ENCODE results near the gene NRP2. TPM values are rescaled to one million over a fixed set of nuclear protein-coding genes. Genes with fewer than 3 reads are reported as not detected.

NRP2 gene
- total and polyA plus RNA-seq, 2 donors (not counting 1 experiment from before 2014, with no cell fraction given) = 1.8 to 6.8 TPM

GRCh38 chr2:205837663-205838062 is 155.4 kb downstream of the NRP2 start:
- ChIA-PET CTCF (no interaction called here), POLR2A (no interaction called here)
- H3K27ac Mint-ChIP-seq = no peak overlapping the region
- no peak for TF ChIP-seq EZH2 (IDR thresholded peaks at IDR 0.05; ENCODE audit: borderline replicate concordance, insufficient read depth, low read depth, low read length, poor library complexity, severe bottlenecking)
- TF ChIP-seq, protein P1, sequence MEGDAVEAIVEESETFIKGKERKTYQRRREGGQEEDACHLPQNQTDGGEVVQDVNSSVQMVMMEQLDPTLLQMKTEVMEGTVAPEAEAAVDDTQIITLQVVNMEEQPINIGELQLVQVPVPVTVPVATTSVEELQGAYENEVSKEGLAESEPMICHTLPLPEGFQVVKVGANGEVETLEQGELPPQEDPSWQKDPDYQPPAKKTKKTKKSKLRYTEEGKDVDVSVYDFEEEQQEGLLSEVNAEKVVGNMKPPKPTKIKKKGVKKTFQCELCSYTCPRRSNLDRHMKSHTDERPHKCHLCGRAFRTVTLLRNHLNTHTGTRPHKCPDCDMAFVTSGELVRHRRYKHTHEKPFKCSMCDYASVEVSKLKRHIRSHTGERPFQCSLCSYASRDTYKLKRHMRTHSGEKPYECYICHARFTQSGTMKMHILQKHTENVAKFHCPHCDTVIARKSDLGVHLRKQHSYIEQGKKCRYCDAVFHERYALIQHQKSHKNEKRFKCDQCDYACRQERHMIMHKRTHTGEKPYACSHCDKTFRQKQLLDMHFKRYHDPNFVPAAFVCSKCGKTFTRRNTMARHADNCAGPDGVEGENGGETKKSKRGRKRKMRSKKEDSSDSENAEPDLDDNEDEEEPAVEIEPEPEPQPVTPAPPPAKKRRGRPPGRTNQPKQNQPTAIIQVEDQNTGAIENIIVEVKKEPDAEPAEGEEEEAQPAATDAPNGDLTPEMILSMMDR (IDR thresholded peaks at IDR 0.05) = no peak
- intact Hi-C loops (cut with micrococcal nuclease) = no loop called here
- H4K20me1 ChIP-seq (ENCODE audit: control insufficient read depth, insufficient read depth, low read length, poor library complexity, severe bottlenecking) = no peaks in the 10 kb centered on the region
- no peak overlapping the region for H2AFZ ChIP-seq (ENCODE audit: insufficient read depth, low read depth, low read length, poor library complexity, severe bottlenecking)
- no peaks in the 10 kb centered on the region for H3K4me1 ChIP-seq (ENCODE audit: control insufficient read depth in 2 of 2, insufficient read depth in 2 of 2, low read length in 2 of 2)
- H3K79me2 ChIP-seq (ENCODE audit: control insufficient read depth, insufficient read depth, low read length) = no peaks in the 10 kb centered on the region
- DNase-seq (no peak), ATAC-seq (ENCODE audit: low read depth) (no peak)
- no peak overlapping the region for H3K4me2 ChIP-seq (replicated peaks; ENCODE audit: low read depth, low read length, poor library complexity, severe bottlenecking)
- no peak overlapping the region for H3K27ac ChIP-seq (ENCODE audit: low read length in 2 of 2)
- WGBS (ENCODE audit: insufficient coverage) = 100% methylated on average over 1 of the region's 1 CpG
- peaks cover 0 to 3% (median 0%) of the 10 kb centered on the region in 4 experiments for H3K27me3 ChIP-seq (replicated peaks in 1 of 4; ENCODE audit: control extremely low read depth in 1 of 4, control insufficient read depth in 3 of 4, insufficient read depth in 4 of 4, low read length in 3 of 4)
- H3K9me3 Mint-ChIP-seq (ENCODE audit: insufficient read depth) = no peaks in the 10 kb centered on the region
- H3K36me3 ChIP-seq (replicated peaks in 1 of 2; ENCODE audit: control extremely low read depth in 1 of 2, control insufficient read depth in 1 of 2, extremely low read depth in 1 of 2, insufficient read depth in 2 of 2, low read length in 1 of 2) = no peaks in the 10 kb centered on the region
- H3K4me3 Mint-ChIP-seq = no peak overlapping the region
- no peak overlapping the region for H3K9ac ChIP-seq (ENCODE audit: low read length)
- no peaks in the 10 kb centered on the region for H3K4me1 Mint-ChIP-seq
- no peaks in the 10 kb centered on the region for H3K9me3 ChIP-seq (ENCODE audit: control extremely low read depth in 1 of 3, control insufficient read depth in 2 of 3, insufficient read depth in 1 of 3, low read length in 2 of 3)
- no peak overlapping the region for H3K4me3 ChIP-seq (ENCODE audit: control extremely low read depth in 1 of 5, extremely low read depth in 1 of 5, insufficient read depth in 1 of 5, low read depth in 2 of 5, low read length in 4 of 5)
- peaks cover 8% of the 10 kb centered on the region for H3K27me3 Mint-ChIP-seq

DNA sequence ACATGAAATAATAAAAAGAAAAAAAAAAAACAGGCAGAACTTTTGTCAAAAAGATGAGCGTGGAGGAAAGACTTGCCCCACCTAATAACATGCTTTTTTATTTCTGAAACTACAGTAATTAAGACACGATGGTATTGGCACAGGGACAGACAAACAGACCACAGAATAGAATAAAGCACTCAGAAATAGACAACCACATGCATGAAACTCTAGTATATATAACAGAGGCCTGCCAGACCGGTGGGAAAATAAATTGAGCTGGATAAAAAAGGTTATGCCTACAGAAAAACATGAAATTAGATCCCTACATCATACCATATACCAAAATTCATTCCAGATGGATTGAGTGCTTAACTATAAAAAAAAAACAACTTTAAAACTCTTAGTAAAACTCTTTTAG is 163.1 kb downstream of the NRP2 start:
- H3K27me3 Mint-ChIP-seq = peaks cover 18% of the 10 kb centered on the region
- Histone ChIP-seq H3K4me1 (ENCODE audit: control insufficient read depth in 2 of 2, insufficient read depth in 2 of 2, low read length in 2 of 2) (no peaks in the 10 kb centered on the region), H3K36me3 (replicated peaks in 1 of 2; ENCODE audit: control extremely low read depth in 1 of 2, control insufficient read depth in 1 of 2, extremely low read depth in 1 of 2, insufficient read depth in 2 of 2, low read length in 1 of 2) (no peaks in the 10 kb centered on the region), H3K9ac (ENCODE audit: low read length) (no peak overlapping the region), H2AFZ (ENCODE audit: insufficient read depth, low read depth, low read length, poor library complexity, severe bottlenecking) (no peak overlapping the region), H3K79me2 (ENCODE audit: control insufficient read depth, insufficient read depth, low read length) (no peaks in the 10 kb centered on the region), H3K4me3 (ENCODE audit: control extremely low read depth in 1 of 5, extremely low read depth in 1 of 5, insufficient read depth in 1 of 5, low read depth in 2 of 5, low read length in 4 of 5) (no peak overlapping the region), H3K27me3 (replicated peaks in 1 of 4; ENCODE audit: control extremely low read depth in 1 of 4, control insufficient read depth in 3 of 4, insufficient read depth in 4 of 4, low read length in 3 of 4) (no peaks in the 10 kb centered on the region), H4K20me1 (ENCODE audit: control insufficient read depth, insufficient read depth, low read length, poor library complexity, severe bottlenecking) (no peaks in the 10 kb centered on the region), H3K27ac (ENCODE audit: low read length in 2 of 2) (no peak overlapping the region), H3K4me2 (replicated peaks; ENCODE audit: low read depth, low read length, poor library complexity, severe bottlenecking) (no peak overlapping the region), H3K9me3 (ENCODE audit: control extremely low read depth in 1 of 3, control insufficient read depth in 2 of 3, insufficient read depth in 1 of 3, low read length in 2 of 3) (no peaks in the 10 kb centered on the region)
- H3K4me1 Mint-ChIP-seq = no peaks in the 10 kb centered on the region
- no peaks in the 10 kb centered on the region for H3K9me3 Mint-ChIP-seq (ENCODE audit: insufficient read depth)
- no peak for TF ChIP-seq EZH2 (IDR thresholded peaks at IDR 0.05; ENCODE audit: borderline replicate concordance, insufficient read depth, low read depth, low read length, poor library complexity, severe bottlenecking)
- TF ChIP-seq, protein P1 (IDR thresholded peaks at IDR 0.05) = no peak
- ChIA-PET POLR2A (interaction anchor here (0.6 kb wide), 1 partner anchor 254 kb away, joined by 3 read pairs; no protein-coding TSS in a partner anchor), CTCF (no interaction called here)
- 83% methylated on average over 1 of the region's 3 CpGs for WGBS (ENCODE audit: insufficient coverage)
- ATAC-seq (ENCODE audit: low read depth) (no peak), DNase-seq (no peak)
- H3K27ac Mint-ChIP-seq = no peak overlapping the region
- no peak overlapping the region for H3K4me3 Mint-ChIP-seq
- intact Hi-C loops (cut with micrococcal nuclease) = no loop called here

Measured in B cell (primary cell).